K562 (cell line): Measurements from ENCODE around the gene CSMD2. TPM values are rescaled to one million over a fixed set of nuclear protein-coding genes. Genes with fewer than 3 reads are reported as not detected.

ENCODE experiments used
- ATAC-seq: fragments of 200-7000 bp; cut with Tn5 transposase; 3 replicates; pipeline ENCODE4 v1.9.1; 2020; ENCODE audit warnings: moderate library complexity
- BruUV-seq: library from RNA; stranded (reverse); fragments of 400-500 nt; replicated peaks from 2 replicates; lab custom pipeline; 2021; lab: Mats Ljungman, UMichigan
- CTCF ChIA-PET: fragments of 300-600 bp; formaldehyde crosslinking; extraction: SDS; loops from one replicate; lab custom pipeline; 2021; ENCODE audit warnings: low intra/inter-chr PET ratio; lab: Yijun Ruan, JAX
- POLR2A ChIA-PET: fragments of 300-600, 350-650 bp; sonication (Branson Sonifier 250); formaldehyde crosslinking; extraction: SDS; loops from one replicate; lab custom pipeline; 2021; ENCODE audit warnings: antibody characterized with exemption, inconsistent platforms; lab: Yijun Ruan, JAX
- DNase-seq, 4 experiments: peaks; one replicate each; pipeline versions ENCODE4 v3.0.0 to v3.0.0-alpha.2; 2011 to 2018; ENCODE audit warnings: low spot score in 3 of 4, mixed read lengths in 3 of 4; ENCODE audit errors: extremely low read depth in 1 of 4
- FAIRE-seq: peaks from 2 replicates; lab custom pipeline; 2011; peaks lifted over from hg19 to GRCh38; lab: Jason Lieb, UNC
- H2AFZ ChIP-seq: 2 replicates; pipeline ENCODE4 v1.6.0; 2011; ENCODE audit warnings: low read depth, low read length, control low read depth, inconsistent platforms
- H3K27ac ChIP-seq: fragments of 200-600 bp; 3 replicates; pipeline ENCODE4 v1.8.0; 2011; ENCODE audit warnings: low read depth, mild to moderate bottlenecking, control low read depth, inconsistent platforms, low read length, moderate library complexity, mixed read lengths; ENCODE audit errors: extremely low read depth
- H3K27me3 ChIP-seq, 2 experiments: fragments of 300-600 bp in 1 of 2; 2 replicates in 1 of 2; 3 replicates in 1 of 2; pipeline versions ENCODE4 v1.6.0 to v1.8.0; 2011; ENCODE audit warnings: inconsistent platforms in 2 of 2, low read length in 2 of 2, mild to moderate bottlenecking in 1 of 2, mixed read lengths in 1 of 2, moderate library complexity in 1 of 2; ENCODE audit not compliant: control insufficient read depth in 2 of 2, insufficient read depth in 2 of 2
- H3K36me3 ChIP-seq: fragments of 300-600 bp; 3 replicates; pipeline ENCODE4 v1.8.0; 2011; ENCODE audit warnings: mild to moderate bottlenecking, low read length, inconsistent platforms; ENCODE audit not compliant: control insufficient read depth, insufficient read depth
- H3K4me1 ChIP-seq, 2 experiments: fragments of 200-600 bp in 1 of 2; replicated peaks in 1 of 2; 2 replicates in 1 of 2; 3 replicates in 1 of 2; pipeline versions ENCODE4 v1.5.1 to v1.8.0; 2011; ENCODE audit warnings: inconsistent platforms in 2 of 2, low read length in 2 of 2, mild to moderate bottlenecking in 1 of 2, mixed read lengths in 1 of 2, moderate library complexity in 1 of 2; ENCODE audit not compliant: control insufficient read depth in 2 of 2, insufficient read depth in 2 of 2
- H3K4me2 ChIP-seq: 2 replicates; pipeline ENCODE4 v1.6.1; 2011; ENCODE audit warnings: low read length, control low read depth, inconsistent platforms, mixed read lengths; ENCODE audit not compliant: insufficient read depth
- H3K4me3 ChIP-seq: fragments of 200-600 bp; sonication (generic), shearing (Covaris generic); 2 replicates; pipeline ENCODE4 v1.5.1; 2016; ENCODE audit warnings: control low read depth, inconsistent platforms
- H3K79me2 ChIP-seq: fragments of 200-600 bp; 3 replicates; pipeline ENCODE4 v1.8.0; 2011; ENCODE audit warnings: low read length, inconsistent platforms; ENCODE audit not compliant: control insufficient read depth, insufficient read depth
- H3K9ac ChIP-seq, 2 experiments: 2 replicates each; pipeline versions ENCODE4 v1.6.0 to v1.6.1; 2011; ENCODE audit warnings: low read depth in 2 of 2, low read length in 2 of 2, control low read depth in 1 of 2, inconsistent platforms in 1 of 2, mild to moderate bottlenecking in 1 of 2, mixed read lengths in 1 of 2; ENCODE audit not compliant: insufficient read depth in 1 of 2
- H3K9me1 ChIP-seq: one replicate; pipeline ENCODE4 v1.6.0; 2011; ENCODE audit warnings: inconsistent platforms, mild to moderate bottlenecking, low read length, moderate library complexity; ENCODE audit not compliant: control insufficient read depth, insufficient read depth
- H3K9me3 ChIP-seq: replicated peaks from 2 replicates; pipeline ENCODE4 v1.5.1; 2011; ENCODE audit warnings: low read depth, low read length, inconsistent platforms; ENCODE audit not compliant: control insufficient read depth, insufficient read depth
- H4K20me1 ChIP-seq: replicated peaks from 2 replicates; pipeline ENCODE4 v1.6.1; 2011; ENCODE audit warnings: low read length, inconsistent platforms, mixed read lengths; ENCODE audit not compliant: control insufficient read depth, insufficient read depth
- BCLAF1 ChIP-seq, 2 experiments: fragments of 450-650 bp in 1 of 2; IDR thresholded peaks; 2 replicates each; pipeline ENCODE4 v1.6.1; 2011 to 2017; ENCODE audit warnings: low read depth in 2 of 2, antibody characterized with exemption in 1 of 2, borderline replicate concordance in 1 of 2, low read length in 1 of 2, mild to moderate bottlenecking in 1 of 2, mixed read lengths in 1 of 2; ENCODE audit not compliant: control insufficient read depth in 1 of 2
- BDP1 ChIP-seq: IDR thresholded peaks from 3 replicates; pipeline ENCODE4 v1.6.1; 2011; ENCODE audit not compliant: insufficient read length, insufficient read depth
- ELF4 ChIP-seq: fragments of 450-650 bp; formaldehyde crosslinking; IDR thresholded peaks from 2 replicates; pipeline ENCODE4 v1.4.0; 2022; ENCODE audit warnings: missing genetic modification characterization
- HDGF ChIP-seq: fragments of 450-650 bp; IDR thresholded peaks from 2 replicates; pipeline ENCODE4 v1.6.1; 2016
- JUND ChIP-seq, 2 experiments: IDR thresholded peaks; 2 replicates in 1 of 2; 3 replicates in 1 of 2; pipeline ENCODE4 v1.6.1; 2011; ENCODE audit warnings: borderline replicate concordance in 2 of 2, low read depth in 2 of 2, low read length in 2 of 2, improper control_type of control experiment in 1 of 2, missing biosample characterization in 1 of 2, missing genetic modification characterization in 1 of 2, missing genetic modification reagents in 1 of 2
- KLF6 ChIP-seq: fragments of 250-450 bp; sonication (Bioruptor Pico); IDR thresholded peaks from 2 replicates; pipeline ENCODE4 v1.4.0; 2020; ENCODE audit warnings: mild to moderate bottlenecking, moderate library complexity, borderline replicate concordance
- MAFF ChIP-seq: IDR thresholded peaks from 2 replicates; pipeline ENCODE4 v1.6.1; 2012; ENCODE audit warnings: low read length, improper control_type of control experiment
- NEUROD1 ChIP-seq: fragments of 150-350 bp; IDR thresholded peaks from 2 replicates; pipeline ENCODE4 v1.6.1; 2014; ENCODE audit warnings: borderline replicate concordance, low read length, low read depth; ENCODE audit not compliant: partially characterized antibody
- RBFOX2 ChIP-seq: fragments of 200-400 bp; formaldehyde crosslinking; IDR thresholded peaks from 2 replicates; pipeline ENCODE4 v1.6.1; 2017; ENCODE audit warnings: low read depth, mild to moderate bottlenecking, low read length, moderate library complexity
- SIN3A ChIP-seq, 2 experiments: fragments of 150-350 bp in 1 of 2; IDR thresholded peaks; 2 replicates each; pipeline ENCODE4 v1.6.1; 2011 to 2016; ENCODE audit warnings: borderline replicate concordance in 2 of 2, low read depth in 2 of 2, low read length in 2 of 2, mild to moderate bottlenecking in 2 of 2, moderate library complexity in 2 of 2; ENCODE audit not compliant: control insufficient read depth in 1 of 2
- SRSF3 ChIP-seq: fragments of 200-400 bp; formaldehyde crosslinking; IDR thresholded peaks from 2 replicates; pipeline ENCODE4 v1.6.1; 2016; ENCODE audit warnings: mild to moderate bottlenecking, low read length, moderate library complexity; ENCODE audit not compliant: insufficient read depth
- SUPT5H ChIP-seq: fragments of 450-650 bp; IDR thresholded peaks from 2 replicates; pipeline ENCODE4 v1.6.1; 2016
- TBP ChIP-seq: optimal IDR thresholded peaks from 2 replicates; pipeline ENCODE3; 2011; ENCODE audit warnings: low read depth, low read length, improper control_type of control experiment
- THAP7 ChIP-seq: fragments of 250-450 bp; sonication (Bioruptor Pico); IDR thresholded peaks from 2 replicates; pipeline ENCODE4 v1.5.0; 2021
- U2AF2 ChIP-seq: fragments of 200-400 bp; formaldehyde crosslinking; optimal IDR thresholded peaks from 2 replicates; pipeline ENCODE3; 2017; ENCODE audit warnings: low read depth, mild to moderate bottlenecking, low read length
- ZBTB12 ChIP-seq: fragments of 250-450 bp; sonication (Bioruptor Pico); IDR thresholded peaks from 2 replicates; pipeline ENCODE4 v1.4.0; 2020
- ZNF239 ChIP-seq: fragments of 250-450 bp; sonication (Bioruptor Pico); IDR thresholded peaks from 2 replicates; pipeline ENCODE4 v1.4.0; 2020; ENCODE audit warnings: mild to moderate bottlenecking
- ZNF445 ChIP-seq: fragments of 250-450 bp; sonication (Bioruptor Pico); IDR thresholded peaks from 2 replicates; pipeline ENCODE4 v1.4.0; 2020; ENCODE audit warnings: low read depth, mild to moderate bottlenecking, moderate library complexity
- ZNF764 ChIP-seq: fragments of 250-450 bp; sonication (Bioruptor Pico); IDR thresholded peaks from 2 replicates; pipeline ENCODE4 v1.4.0; 2020; ENCODE audit warnings: low read depth, mild to moderate bottlenecking, moderate library complexity
- WGBS: fragments of 100-300 bp; shearing (Covaris generic); methylation state at CpG from one replicate; pipeline ENCODE4 v1.1.6; 2016; ENCODE audit warnings: low coverage, mixed read lengths; ENCODE audit not compliant: insufficient coverage; ENCODE audit errors: missing lambda C conversion rate; 5-methylcytosine and 5-hydroxymethylcytosine counted together
- in situ Hi-C: fragments of 300-500 bp; cut with MboI; formaldehyde crosslinking; loops from 4 replicates; pipeline ENCODE4 v1.15.0; 2018; ENCODE audit warnings: inconsistent platforms, mixed read lengths
- intact Hi-C: fragments of 100-400 bp; cut with micrococcal nuclease; formaldehyde crosslinking; loops from 2 replicates; pipeline ENCODE4 v1.14.2; 2022
- polyA plus RNA-seq, 8 experiments: library from polyadenylated mRNA; depleted of rRNA in 4 of 8; stranded (reverse) in 5 of 8; unstranded in 3 of 8; fragments of >200 nt; fragmentation: Nextera tagmentation in 2 of 8; fragmentation: Illumina TruSeq in 1 of 8; extraction: Ambion mirVana in 2 of 8; extraction: Trizol in 1 of 8; gene quantifications; 2 replicates each; pipeline versions ENCODE4 v1.2.1 to v1.2.3, GENCODE V29; 2011 to 2014; ENCODE audit warnings: inconsistent platforms in 1 of 8, missing spikeins in 1 of 8
- total RNA-seq, 7 experiments: library from RNA; depleted of rRNA in 6 of 7; stranded (reverse); fragments of >200 nt in 6 of 7; fragmentation: Illumina TruSeq in 2 of 7; extraction: Trizol in 2 of 7; gene quantifications; 2 replicates each; pipeline versions ENCODE4 v1.2.1 to v1.2.3, GENCODE V29; 2011 to 2021; ENCODE audit warnings: low replicate concordance in 1 of 7

CSMD2 gene
- total and polyA plus RNA-seq, 9 of the 15 experiments (the other 6 are each of a cell fraction or from before 2014, with no cell fraction given) = not detected

GRCh38 chr1:33846861-33847260 lies 318.2 kb downstream of the CSMD2 start:
- Histone ChIP-seq H3K4me1 (no peaks in the 10 kb centered on the region), H3K4me3 (no peak overlapping the region), H3K27ac (no peak overlapping the region), H3K79me2 (no peaks in the 10 kb centered on the region), H3K4me2 (no peak overlapping the region), H2AFZ (no peak overlapping the region), H3K36me3 (no peaks in the 10 kb centered on the region), H3K9me3 (no peaks in the 10 kb centered on the region), H4K20me1 (no peaks in the 10 kb centered on the region), H3K27me3 (0 out of 5 replicates have a peak, but pooled peaks cover 0 to 3% of the 10 kb centered on the region in 2 experiments), H3K9me1 (no peaks in the 10 kb centered on the region), H3K9ac (0 out of 4 replicates have a peak overlapping the region, but pooled peaks of 1 of the 2 experiments have one; percentile 21)
- no TSS peak for BruUV-seq
- ATAC-seq (no peak), DNase-seq (no peak), FAIRE-seq (no peak)
- intact Hi-C loops (no loop called here), in situ Hi-C loops (no loop called here)
- ChIA-PET CTCF (no interaction called here), POLR2A (no interaction called here)
- WGBS = 4% methylated on average over 8 of the region's 8 CpGs
- TF ChIP-seq SIN3A (IDR thresholded peaks at IDR 0.05; ENCODE audit: borderline replicate concordance in 2 of 2, control insufficient read depth in 1 of 2, low read depth in 2 of 2, low read length in 2 of 2) (no peak), NEUROD1 (no peak), ELF4 (no peak), ZBTB12 (CRISPR knock-in tag) (no peak), ZNF764 (CRISPR knock-in tag) (no peak), ZNF445 (no peak), ZNF239 (CRISPR knock-in tag) (no peak), BDP1 (no peak), HDGF (no peak), MAFF (no peak), THAP7 (CRISPR knock-in tag) (no peak), BCLAF1 (IDR thresholded peaks at IDR 0.05; ENCODE audit: borderline replicate concordance in 1 of 2, control insufficient read depth in 1 of 2, low read depth in 2 of 2, low read length in 1 of 2) (no peak), U2AF2 (no peak), SUPT5H (no peak), KLF6 (CRISPR knock-in tag) (no peak), RBFOX2 (no peak), JUND (IDR thresholded peaks at IDR 0.05; ENCODE audit: borderline replicate concordance, low read depth, low read length) (no peak), JUND (tag; IDR thresholded peaks at IDR 0.05; ENCODE audit: borderline replicate concordance, low read depth, low read length) (no peak), SRSF3 (no peak), TBP (no peak)
